Osteoblast (primary cell): ENCODE data around the gene TCEA2. TPM values are rescaled to one million over a fixed set of nuclear protein-coding genes. Genes with fewer than 3 reads are reported as not detected.
A peak's percentile ranks its signal among the peaks of the same experiment; 100 is the strongest.

Experiments used
- DNase-seq: peaks from one replicate; pipeline ENCODE4 v3.0.0; 2011; ENCODE audit warnings: low spot score, mixed read lengths; ENCODE audit not compliant: insufficient read length; ENCODE audit errors: missing footprints
- H2AFZ ChIP-seq: 2 replicates; pipeline ENCODE4 v1.6.0; 2011; ENCODE audit warnings: mild to moderate bottlenecking, low read length
- H3K27ac ChIP-seq: 2 replicates; pipeline ENCODE4 v1.5.1; 2011; ENCODE audit warnings: mild to moderate bottlenecking, low read depth, low read length, moderate library complexity
- H3K27me3 ChIP-seq: 2 replicates; pipeline ENCODE4 v1.6.0; 2012; ENCODE audit warnings: mild to moderate bottlenecking, control low read depth, inconsistent platforms, low read length, moderate library complexity; ENCODE audit not compliant: insufficient read depth
- H3K36me3 ChIP-seq: 2 replicates; pipeline ENCODE4 v1.5.1; 2011; ENCODE audit warnings: mild to moderate bottlenecking, low read length, control low read depth, moderate library complexity; ENCODE audit not compliant: insufficient read depth
- H3K4me1 ChIP-seq: 2 replicates; pipeline ENCODE4 v1.5.1; 2011; ENCODE audit warnings: mild to moderate bottlenecking, low read length, control low read depth, moderate library complexity; ENCODE audit not compliant: insufficient read depth
- H3K4me2 ChIP-seq: 2 replicates; pipeline ENCODE4 v1.6.0; 2011; ENCODE audit warnings: mild to moderate bottlenecking, low read length; ENCODE audit not compliant: insufficient read depth
- H3K4me3 ChIP-seq: fragments of 200-600 bp; sonication (generic); 3 replicates; pipeline ENCODE4 v1.5.1; 2012; ENCODE audit warnings: mild to moderate bottlenecking, low read length, inconsistent platforms; ENCODE audit not compliant: insufficient read depth
- H3K79me2 ChIP-seq: 2 replicates; pipeline ENCODE4 v1.6.0; 2012; ENCODE audit warnings: mild to moderate bottlenecking, low read length, control low read depth, inconsistent platforms; ENCODE audit not compliant: insufficient read depth
- H3K9me3 ChIP-seq: 2 replicates; pipeline ENCODE4 v1.5.1; 2011; ENCODE audit warnings: low read depth, low read length, control low read depth
- H4K20me1 ChIP-seq: 2 replicates; pipeline ENCODE4 v1.6.0; 2012; ENCODE audit warnings: mild to moderate bottlenecking, low read length, control low read depth; ENCODE audit not compliant: insufficient read depth
- CTCF ChIP-seq: IDR thresholded peaks from 2 replicates; pipeline ENCODE4 v1.5.1; 2011; ENCODE audit warnings: mild to moderate bottlenecking, low read depth, low read length, moderate library complexity; ENCODE audit errors: extremely low read depth
- total RNA-seq: library from RNA; depleted of rRNA; stranded (reverse); fragments of >200 nt; gene quantifications from 2 replicates; pipeline ENCODE4 v1.2.3, GENCODE V29; 2012

The TCEA2 gene
- total RNA-seq, 1 donor = 31.5 TPM

- Histone ChIP-seq H3K27me3 (peaks cover 35% of the 10 kb centered on the region), H4K20me1 (no peaks in the 10 kb centered on the region), H3K4me2 (no peak overlapping the region)
Observed at GRCh38 chr20:64100566-64100888, 37.5 kb downstream of the TCEA2 start.

GRCh38 chr20:64100946-64101688 is 38.1 kb downstream of the TCEA2 start:
- H3K36me3 ChIP-seq = no peaks in the 10 kb centered on the region
- no peak for TF ChIP-seq CTCF
- no peak overlapping the region for H2AFZ ChIP-seq
- no peaks in the 10 kb centered on the region for H4K20me1 ChIP-seq
- peaks cover 35% of the 10 kb centered on the region for H3K27me3 ChIP-seq
- H3K4me1 ChIP-seq = no peaks in the 10 kb centered on the region
- H3K27ac ChIP-seq = no peak overlapping the region
- no peaks in the 10 kb centered on the region for H3K79me2 ChIP-seq
- no peak overlapping the region for H3K4me3 ChIP-seq
- H3K4me2 ChIP-seq = no peak overlapping the region
- no peak for DNase-seq
- no peaks in the 10 kb centered on the region for H3K9me3 ChIP-seq

More at GRCh38 chr20:64100566-64100888, 37.5 kb downstream of the TCEA2 start:
- Histone ChIP-seq H3K9me3 (no peaks in the 10 kb centered on the region), H3K4me1 (no peaks in the 10 kb centered on the region), H2AFZ (no peak overlapping the region), H3K36me3 (no peaks in the 10 kb centered on the region), H3K4me3 (no peak overlapping the region), H3K79me2 (no peaks in the 10 kb centered on the region), H3K27ac (no peak overlapping the region)
- no peak for DNase-seq
- TF ChIP-seq CTCF = no peak

- Histone ChIP-seq H3K4me2 (no peak overlapping the region), H3K79me2 (no peaks in the 10 kb centered on the region), H3K27me3 (peaks cover 35% of the 10 kb centered on the region), H3K36me3 (no peaks in the 10 kb centered on the region), H3K4me1 (no peaks in the 10 kb centered on the region), H3K9me3 (no peaks in the 10 kb centered on the region), H3K4me3 (no peak overlapping the region), H3K27ac (no peak overlapping the region), H4K20me1 (no peaks in the 10 kb centered on the region), H2AFZ (no peak overlapping the region)
- peak; percentile 42 for TF ChIP-seq CTCF
- no peak for DNase-seq
Observed at GRCh38 chr20:64101731-64102621, 39.0 kb downstream of the TCEA2 start.

GRCh38 chr20:64102647-64103354 is 39.8 kb downstream of the TCEA2 start:
- Histone ChIP-seq H3K4me1 (no peaks in the 10 kb centered on the region), H4K20me1 (no peaks in the 10 kb centered on the region), H3K36me3 (no peaks in the 10 kb centered on the region), H3K4me3 (no peak overlapping the region), H3K79me2 (no peaks in the 10 kb centered on the region), H3K4me2 (no peak overlapping the region), H3K27ac (no peak overlapping the region), H3K27me3 (peaks cover 35% of the 10 kb centered on the region), H3K9me3 (no peaks in the 10 kb centered on the region), H2AFZ (no peak overlapping the region)
- TF ChIP-seq CTCF = no peak
- DNase-seq = no peak
